IPS-NIHi11 (cell line): ENCODE measurements around the gene LMBRD1.
"Not testable (repeated sequence)": the region's sequence is repeated elsewhere in the genome, so short reads cannot be mapped to it uniquely, and the experiment has no call there.

Experiments used
- DNase-seq: peaks from one replicate; pipeline ENCODE4 v3.0.0; 2012; ENCODE audit warnings: mixed read lengths, low spot score

The LMBRD1 gene

DNA sequence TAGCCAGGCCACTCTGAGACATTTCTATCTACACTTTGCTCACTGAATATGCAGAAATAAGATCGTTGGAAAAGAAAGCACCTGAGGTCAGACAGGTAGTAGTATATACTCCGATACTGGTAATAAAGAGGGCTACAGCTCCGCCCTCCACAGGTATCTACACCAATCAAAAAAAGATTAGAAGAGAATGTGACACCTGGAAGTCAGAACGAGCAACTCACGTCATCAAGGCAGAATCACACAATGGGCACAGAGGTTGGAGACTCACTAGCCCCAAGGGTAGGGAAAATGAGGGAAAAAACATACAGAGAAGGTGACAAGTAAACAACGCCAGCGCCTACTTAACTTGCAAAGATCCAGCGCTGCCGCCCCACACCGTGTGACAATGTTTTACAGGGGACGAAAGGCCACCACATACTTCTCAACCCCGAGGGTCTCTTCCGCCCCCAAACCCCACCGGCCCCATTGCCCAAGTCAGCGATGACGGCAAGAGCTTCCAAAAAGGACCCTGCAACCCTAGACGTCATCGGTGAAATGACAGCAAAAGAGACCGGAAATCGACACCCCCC is 653 bp downstream of the LMBRD1 start:
- DNase-seq: peak; percentile 60

DNA sequence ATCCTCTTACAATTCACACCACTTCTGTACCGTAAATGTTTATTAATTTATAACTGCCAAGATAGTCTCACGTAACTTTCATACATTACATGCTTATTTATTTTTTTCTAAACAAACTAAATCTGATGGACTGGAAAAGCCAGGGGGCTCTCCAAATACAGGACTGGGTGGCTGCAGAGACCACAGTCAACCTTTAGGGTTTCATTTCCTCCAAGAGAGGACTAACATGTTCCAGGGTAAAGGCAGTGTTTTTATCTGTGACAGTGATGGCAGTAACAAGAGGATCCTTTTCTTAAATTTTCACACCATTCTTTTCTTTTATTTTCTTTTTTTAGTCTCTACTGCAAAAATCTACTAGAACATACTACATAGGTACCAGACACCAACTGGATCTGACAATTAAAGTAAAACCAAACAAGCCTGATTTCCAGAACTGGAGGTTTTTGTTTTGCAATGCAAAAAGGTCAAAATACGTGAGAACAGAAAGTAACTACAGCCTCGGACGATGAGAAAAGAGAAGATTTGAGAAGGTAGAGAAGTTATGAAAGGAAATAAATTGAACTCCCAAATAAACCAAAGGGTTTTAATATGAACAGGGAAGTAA is 1.2 kb downstream of the LMBRD1 start:
- DNase-seq: no peak

DNA sequence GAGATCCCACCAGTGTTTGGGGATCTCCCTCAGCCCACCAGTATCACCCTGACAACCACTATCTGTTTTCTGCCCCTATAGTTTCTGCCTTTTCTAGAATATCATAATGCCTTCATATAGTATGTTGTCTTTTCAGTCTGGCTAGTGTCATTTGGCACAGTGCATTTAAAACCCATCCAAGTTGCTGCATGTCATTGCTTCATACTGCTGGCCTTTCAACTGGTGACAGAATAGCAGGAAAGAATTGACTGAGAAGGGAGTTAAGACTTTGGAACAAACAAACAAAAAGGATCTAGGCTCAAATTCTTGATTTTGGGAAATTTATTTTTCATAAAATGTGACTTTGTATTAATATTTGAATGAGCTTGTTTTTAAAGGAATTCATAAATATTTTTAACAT is 4.5 kb downstream of the LMBRD1 start:
- DNase-seq: no peak

DNA sequence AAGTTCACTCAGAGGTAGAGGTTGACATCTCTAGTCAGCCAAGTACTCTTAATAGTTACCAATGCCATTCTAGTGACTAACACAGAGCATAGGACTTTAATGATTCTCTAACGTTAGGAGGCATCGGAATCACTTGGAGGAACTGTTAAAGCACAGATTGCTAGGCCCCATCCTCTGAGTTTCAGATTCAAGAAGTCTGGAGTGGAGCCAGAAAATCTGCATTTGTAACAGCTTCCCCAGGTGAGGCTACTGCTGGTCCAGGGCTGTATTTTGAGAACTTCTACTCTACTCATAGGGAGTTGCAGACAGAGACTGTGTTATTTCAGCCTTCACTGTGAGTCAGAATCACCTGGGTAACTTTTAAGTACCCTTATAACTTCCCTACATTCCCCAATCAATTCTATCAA is 5.7 kb downstream of the LMBRD1 start:
- DNase-seq: no peak

DNA sequence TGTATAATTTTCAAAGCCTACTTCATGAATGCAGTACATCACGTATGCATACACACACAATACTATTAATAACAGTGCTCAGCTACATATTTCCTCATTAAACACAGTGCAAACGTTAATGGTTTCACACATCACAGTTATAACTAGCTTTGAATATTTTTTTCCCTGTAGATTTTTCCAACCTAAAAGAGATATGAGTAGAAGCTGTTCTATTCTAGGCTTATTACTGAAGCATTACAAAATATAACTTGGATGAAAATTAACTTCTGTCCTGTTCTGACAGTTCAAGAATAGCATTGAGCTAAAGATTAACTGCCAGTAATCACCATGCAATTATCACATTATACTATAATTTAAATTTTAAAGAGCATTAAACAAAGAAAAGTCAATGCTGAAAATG is 6.2 kb downstream of the LMBRD1 start:
- DNase-seq: no peak

DNA sequence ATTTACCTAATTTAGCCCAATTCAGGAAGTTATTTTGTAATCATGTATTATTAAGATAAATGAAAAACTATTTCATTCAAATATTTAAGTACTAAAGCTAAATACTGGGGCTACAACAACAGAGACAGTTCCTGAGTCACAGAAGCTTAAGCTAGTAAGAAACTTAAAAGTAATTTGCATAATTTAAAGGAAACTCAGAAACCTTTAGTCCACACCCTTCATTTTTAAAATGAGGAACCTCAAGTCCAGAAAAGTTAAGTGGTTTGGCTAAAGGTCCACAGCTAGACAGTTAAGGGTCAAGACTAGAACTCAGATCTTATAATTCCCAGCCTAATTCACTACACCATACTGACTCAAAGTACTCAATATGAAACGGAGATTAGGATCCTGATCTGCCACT is 7.2 kb downstream of the LMBRD1 start:
- no peak for DNase-seq

DNA sequence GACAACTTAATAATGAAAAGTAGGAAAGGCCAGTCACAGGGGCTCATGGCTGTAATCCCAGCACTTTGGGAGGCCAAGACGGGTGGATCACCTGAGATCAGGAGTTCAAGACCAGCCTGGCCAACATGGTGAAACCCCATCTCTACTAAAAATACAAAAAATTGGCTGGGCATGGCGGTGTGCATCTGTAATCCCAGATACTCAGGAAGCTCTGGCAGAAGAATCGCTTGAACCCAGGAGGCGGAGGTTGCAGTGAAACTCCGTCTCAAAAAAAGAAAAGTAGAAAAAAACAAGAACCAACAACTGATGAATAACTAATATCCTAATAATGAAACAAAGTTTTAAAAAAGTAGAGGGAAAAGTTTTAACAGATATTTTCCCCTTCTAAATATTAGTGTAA is 9.4 kb downstream of the LMBRD1 start:
- not testable (repeated sequence) for DNase-seq

DNA sequence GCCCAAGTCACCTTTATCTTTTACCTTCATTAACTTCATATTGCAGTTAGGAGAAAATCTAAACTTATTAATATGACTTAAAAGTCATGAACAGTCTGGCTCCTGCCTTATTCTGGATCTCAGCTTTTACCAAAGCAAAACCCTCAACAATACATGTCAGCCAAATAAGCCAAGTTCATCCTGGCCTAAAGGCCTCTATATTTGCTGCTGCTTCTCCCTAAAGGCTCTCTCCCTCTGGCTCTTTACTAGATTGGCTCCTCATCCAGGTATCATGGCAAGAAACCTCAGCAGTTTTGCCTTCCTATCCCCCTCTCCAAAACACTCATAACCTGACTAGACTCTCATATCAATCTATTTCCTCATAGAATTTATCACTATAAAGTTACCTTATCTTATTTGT is 11.1 kb downstream of the LMBRD1 start:
- DNase-seq: no peak

DNA sequence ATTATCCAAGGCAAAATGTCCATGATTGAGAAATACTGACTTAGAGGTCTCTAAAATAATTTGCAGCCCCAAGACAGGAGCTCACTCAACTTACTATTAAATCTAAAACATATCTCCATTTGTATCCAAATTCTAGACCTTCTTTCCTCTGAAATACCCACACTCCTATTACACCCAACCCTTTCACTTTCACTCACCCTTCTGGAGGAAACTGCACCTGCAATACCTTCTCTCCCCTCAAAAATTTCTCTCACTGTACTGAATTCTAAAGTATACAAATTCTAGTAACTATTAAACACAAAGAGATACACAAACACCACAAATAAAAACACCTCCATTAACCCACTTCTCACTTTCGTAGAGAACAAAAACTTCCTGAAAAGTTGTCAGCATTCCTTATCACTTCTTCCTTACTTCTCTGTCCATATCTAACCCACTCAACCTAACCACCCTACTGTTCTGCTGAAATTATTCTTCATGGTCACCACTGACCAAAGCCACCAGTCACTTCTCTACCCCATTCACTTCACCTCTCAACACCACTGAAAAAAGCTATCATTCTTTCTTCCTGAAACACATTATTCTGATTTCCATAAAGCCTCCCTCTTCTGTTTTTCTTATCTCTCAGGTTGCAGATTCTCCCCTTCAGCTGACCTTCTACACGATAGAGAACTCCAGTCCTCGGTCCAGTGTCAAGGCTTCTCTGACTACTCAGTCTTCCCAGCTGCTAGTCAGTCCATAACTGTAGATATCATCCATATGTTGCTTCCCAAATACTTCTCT is 12.0 kb downstream of the LMBRD1 start:
- DNase-seq: no peak

DNA sequence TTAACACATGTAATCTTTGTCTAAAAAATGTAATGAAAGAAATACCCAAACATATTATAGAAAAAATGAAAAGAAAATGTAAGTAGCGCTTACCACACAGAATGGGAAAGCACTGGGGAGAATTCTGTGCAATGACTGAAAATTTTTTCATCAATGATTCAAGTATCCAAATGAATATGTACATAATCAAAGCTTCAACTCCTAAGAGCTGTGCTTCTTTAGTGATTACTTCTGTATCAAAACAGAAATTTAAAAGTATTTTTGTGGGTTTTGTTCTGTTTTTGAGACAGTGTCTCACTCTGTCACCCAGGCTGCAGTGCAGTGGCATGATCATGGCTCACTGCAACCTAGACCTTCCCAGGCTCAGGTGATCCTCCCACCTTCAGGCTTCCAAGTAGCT is 13.7 kb downstream of the LMBRD1 start:
- DNase-seq: no peak

DNA sequence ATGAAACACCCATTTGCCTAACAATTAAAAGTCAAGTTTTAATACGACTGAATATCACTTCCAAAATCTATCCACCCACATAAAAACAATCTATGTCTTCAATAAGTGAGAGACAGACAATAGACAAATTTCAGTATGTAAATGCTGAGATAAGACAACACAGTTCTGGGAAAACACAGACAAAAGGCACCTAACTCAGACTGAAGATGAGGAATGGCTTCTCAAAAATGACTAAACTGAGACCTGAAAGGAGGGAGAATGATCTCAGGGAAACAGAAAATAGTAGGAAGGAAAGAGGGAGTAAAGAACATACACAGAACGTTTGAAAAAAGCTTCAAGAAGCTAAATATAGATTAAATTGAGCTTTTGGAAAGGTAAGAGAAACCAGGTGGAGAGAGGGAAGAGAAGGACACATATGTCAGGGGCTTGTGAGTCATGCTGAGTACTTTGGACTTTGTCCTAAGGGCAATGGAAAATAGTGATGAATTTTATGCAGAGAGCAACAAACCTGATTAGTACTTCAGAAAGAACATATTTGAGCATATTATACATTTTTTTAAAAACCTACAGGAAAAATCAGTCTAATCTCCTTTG is 16.1 kb downstream of the LMBRD1 start:
- no peak for DNase-seq

DNA sequence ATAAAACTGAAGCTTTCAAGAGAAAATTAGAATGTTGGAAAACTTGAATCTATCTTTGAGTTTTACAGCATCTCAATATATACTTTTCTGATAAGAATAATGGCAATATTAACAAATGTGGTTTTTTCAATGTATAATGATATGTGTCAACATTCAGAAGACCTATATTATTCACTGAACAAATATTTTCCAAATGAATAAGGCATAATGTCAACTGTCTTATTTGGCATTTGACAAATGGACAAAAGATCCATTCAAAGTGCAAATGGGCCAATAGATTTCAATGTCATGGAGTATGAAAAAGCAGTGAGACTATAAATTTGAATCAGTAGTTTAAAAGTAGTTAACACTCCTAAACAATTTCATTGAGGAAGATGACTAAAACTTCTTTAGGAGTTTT is 20.9 kb downstream of the LMBRD1 start:
- DNase-seq: no peak

DNA sequence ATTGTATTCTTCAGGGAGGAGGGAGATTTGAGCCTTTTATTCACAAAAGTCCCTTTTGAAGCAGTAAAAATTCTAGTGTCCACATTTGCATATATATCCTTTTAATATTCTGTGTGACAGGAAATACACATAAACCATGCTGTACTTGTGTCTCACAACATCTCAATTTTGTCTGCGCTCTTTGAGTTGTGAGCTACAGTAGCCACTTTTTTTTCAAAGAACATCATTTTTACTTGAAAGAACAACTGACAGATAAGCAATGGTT is 21.3 kb downstream of the LMBRD1 start:
- no peak for DNase-seq

DNA sequence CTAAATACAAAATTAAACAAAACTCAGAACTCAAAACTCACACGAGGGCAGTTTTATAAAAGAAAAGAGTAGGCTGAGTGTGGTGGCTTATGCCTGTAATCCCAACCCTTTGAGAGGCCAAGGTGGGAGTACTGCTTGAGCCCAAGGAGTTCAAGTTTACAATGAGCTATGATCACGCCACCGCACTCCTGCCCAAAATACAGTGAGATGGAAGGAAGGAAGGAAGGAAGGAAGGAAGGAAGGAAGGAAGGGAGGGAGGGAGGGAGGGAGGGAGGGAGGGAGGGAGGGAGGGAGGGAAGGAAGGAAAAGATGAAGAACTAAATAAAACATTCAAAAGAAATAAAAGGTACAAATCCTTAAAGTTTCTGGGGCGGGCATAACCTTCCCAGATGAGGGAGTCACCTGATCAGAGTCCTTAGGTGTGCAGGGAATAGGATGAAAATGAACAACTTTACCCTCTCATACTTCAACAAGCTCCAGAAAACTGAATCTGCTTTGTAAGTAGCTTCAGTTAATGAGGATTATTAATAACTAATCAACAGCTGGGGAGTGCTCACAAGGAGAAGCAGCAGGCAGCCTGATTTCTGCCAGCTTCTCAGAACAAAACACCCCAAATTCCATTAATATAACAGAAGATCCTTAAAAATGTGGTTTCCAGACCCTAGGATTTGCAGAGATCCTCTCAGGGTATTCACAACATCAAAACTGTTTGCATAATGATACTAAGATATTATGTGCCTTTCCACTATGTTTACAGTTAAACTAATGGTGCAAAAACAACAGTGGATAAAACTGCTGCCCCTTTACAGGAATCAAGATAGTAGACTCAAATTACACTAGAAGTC is 21.8 kb downstream of the LMBRD1 start:
- no peak for DNase-seq

DNA sequence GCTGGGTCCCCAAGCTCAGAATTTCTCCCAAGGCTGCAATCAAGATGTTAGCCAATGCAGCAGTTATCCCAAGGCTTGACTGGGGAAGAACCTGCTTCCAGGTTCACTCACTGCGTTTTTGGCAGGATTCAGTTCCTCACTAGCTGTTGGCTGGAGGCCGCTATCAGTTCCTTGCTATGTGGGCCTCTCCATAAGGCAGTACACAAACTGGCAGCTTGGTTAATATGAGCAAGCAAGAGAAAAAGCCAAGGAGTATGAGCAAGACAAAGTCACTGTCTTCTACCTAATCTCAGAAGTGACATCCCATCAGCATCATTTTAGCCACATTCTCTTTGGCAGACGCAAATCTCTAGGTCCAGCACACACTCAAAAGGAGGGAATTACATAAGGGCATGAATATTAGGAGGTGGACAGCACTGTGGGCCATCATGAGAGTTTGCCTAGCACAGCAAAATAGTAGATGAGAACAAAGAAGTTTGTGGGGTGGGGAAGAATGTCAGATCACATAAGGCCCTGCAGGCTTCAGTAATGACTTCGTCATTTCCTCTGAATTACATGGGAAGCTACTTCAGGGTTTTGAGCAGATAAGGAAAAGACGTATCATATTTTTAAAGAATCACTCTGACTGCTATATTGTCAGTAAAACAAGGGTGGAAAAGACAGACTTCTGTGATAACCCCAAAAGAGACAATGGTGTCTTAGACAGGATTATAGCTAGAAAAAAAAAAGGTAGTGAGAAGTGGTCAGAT is 25.5 kb downstream of the LMBRD1 start:
- DNase-seq: no peak

DNA sequence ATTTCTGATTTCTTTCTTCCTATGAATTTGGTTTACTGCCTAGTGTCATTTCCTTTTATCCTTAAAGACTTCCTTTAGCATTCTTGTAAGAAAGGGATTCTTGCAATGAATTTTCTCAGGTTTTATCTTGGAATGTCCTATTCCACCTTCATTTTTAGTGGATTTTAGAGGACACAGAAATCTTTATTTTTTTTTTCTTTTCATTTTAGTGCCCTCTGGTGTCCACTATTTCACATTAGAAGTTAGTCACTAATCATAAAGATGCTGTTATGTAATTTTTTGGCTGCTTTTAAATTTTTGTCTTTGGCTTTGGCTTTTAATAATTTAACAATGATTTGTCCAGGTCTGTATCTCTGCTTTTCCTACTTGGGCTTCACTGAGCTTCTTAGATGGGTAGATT is 28.1 kb downstream of the LMBRD1 start:
- DNase-seq: no peak

DNA sequence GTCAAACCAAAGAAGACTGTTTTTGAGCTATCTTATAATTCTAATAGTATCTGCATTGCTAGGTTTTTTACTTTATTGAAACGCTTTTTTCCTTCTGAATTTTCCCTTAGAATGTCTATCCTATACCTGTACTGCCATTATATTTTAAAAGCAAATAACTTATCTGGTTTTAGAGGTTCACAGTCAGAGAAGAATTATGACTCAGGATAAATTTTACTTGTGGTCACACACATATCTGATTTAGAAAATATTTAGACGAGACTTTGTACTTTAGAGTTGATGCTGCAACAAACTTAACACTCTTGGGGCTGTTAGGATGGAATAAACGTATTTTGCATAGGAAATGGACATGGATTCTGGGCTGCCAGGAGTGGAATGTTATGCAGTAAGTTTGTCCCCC is 33.0 kb downstream of the LMBRD1 start:
- DNase-seq: no peak

DNA sequence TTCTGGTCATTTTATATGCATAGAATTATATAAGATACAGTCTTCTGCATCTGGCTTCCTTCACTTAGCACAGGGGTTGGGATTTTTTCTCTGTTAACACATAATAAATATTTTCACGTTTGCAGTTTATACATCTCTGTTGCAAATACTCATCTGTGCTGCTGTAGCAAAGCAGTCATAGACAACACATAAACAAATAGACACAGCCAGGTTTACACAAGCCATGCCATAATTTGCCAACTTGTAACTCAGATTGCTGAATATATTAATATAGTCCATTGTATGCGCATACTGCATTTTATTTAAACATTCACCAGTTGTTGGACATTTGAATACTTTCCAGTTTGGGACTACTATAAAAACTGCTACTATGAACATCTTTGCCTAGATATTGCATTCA is 35.0 kb downstream of the LMBRD1 start:
- DNase-seq: no peak

DNA sequence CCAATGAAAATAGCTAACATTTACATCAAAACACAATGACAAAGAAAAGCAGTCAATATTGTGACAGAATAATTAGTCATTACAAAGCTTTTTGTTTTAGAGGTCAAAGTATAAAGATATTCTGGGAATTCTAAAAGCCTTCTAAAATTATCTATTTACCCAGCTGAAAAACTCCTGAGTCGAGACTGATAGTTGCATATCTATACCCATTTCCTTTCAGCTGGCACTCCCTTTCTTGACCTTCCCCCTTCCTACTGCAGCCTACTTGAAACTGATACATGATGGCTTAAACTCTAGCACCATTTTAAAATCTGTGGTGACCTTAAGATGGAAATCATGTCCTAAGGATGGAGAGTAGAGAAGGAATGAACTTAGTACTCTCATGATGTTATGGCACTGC is 38.6 kb downstream of the LMBRD1 start:
- no peak for DNase-seq

DNA sequence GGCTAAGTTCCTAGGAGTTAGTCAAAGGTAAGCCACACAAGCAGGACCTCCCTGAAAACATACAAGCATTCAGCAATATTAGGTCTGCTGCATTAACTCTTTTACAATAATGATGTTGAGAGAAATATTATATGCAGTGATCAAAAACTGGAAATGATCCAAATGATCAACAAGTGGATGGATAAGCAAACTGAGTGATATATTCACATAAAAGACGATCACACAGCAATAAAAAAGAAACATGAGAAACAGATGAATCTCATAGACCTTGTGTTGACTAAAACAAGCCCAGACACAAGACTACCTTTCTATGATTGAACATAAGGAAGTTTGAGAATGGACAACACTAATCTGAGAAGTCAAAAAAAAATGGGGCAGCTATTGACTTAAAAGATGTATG is 39.9 kb downstream of the LMBRD1 start:
- DNase-seq: no peak

DNA sequence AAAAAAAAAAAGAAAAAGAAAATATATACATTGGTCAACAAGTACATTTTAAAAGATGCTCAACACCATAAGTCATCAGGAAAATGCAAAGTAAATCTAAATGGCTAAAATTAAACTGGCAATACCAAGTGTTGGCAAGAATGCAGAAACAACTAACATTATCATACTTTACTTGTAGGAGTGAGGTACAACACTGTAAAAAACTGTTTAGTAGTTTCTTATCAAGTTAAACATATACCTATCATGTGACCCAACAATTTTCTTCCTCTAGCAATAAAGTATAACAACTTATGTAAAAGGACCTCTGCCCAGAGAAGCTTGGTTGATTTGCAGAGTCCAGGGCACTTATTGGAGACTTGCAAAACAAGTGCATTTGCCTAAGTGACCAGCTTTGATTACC is 40.4 kb downstream of the LMBRD1 start:
- DNase-seq: no peak

DNA sequence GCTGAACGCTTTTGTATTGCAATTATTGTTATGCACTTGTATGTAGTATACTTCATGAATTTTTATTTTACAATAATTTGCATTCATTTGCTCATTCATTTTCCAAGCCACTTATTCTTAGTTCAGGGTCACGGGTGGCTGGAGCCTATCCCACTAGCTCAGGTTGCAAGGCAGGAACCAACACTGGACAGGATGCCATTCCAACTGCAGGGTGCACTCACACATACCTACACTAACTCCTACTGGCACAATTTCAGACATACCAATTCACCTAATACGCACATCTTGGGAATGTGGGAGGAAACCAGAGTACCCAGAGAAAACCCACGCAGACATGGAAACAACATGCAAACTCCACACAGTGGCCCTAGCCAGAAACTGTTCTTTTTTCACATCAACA is 61.8 kb downstream of the LMBRD1 start:
- DNase-seq: peak; percentile 27
